Measurements from ENCODE around the gene ARL15.

DNA sequence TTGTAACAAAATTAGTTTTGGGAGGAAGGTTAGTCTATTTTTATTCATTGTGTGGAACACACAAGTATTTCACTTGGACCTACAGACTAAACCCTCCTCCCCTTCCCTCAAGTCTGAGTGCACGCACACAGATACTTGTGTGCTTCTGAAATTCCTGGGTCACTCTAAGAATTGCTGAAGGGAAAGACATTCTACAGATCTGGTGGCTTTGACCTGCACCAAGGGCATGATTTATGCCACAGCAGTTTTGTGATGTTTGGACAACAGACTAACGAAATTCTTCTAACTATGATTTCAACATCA is 150.5 kb downstream of the ARL15 start:
- TF ChIP-seq CTCF (IDR thresholded peaks at IDR 0.05) = no peak
- TF ChIP-seq POLR2A (IDR thresholded peaks at IDR 0.05) = no peak
- no peak for TF ChIP-seq POLR2AphosphoS5 (IDR thresholded peaks at IDR 0.05; ENCODE audit: insufficient read depth in 1 of 2, low read depth in 1 of 2)

All from vagina (tissue), 2 donors.